HG03354 (cell line): ENCODE results near the gene SLF2.

Experiments
- ATAC-seq: cut with Tn5 transposase; IDR thresholded peaks from one replicate; pipeline ENCODE4 v1.9.1; 2021; ENCODE audit warnings: mild to moderate bottlenecking; ENCODE audit not compliant: unreplicated experiment, poor library complexity, severe bottlenecking

The SLF2 gene

DNA sequence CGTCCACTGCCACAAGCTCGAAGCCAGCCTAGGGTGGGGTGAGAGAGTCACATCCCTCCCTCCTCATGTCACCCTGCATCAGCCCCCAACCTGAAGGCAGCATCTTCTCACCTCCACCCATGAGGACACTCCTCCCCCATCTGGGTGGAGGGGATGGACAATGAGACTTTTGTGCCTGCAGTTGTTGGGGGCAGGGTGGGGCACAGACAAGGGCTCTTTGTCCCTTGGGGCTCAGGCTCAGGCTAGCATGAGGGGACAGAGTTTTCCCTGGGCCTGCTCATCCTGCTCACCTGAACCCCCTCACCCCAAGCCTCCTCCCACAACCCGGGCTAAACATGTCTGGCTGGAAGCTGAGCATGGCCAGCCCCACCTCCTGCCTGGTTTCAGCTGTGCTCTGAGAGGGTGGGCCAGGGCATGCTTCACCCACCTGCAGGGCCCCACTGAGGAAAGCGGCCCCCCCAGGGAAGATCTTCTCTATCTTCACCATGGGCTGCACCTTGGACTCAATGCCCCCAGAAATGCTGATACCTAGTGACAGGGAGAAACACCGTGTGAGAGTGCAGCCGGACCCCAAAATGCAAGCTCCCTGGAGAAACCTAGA lies 96.2 kb downstream of the SLF2 start:
- ATAC-seq = no peak

- ATAC-seq = no peak
These were observed 97.6 kb downstream of the SLF2 start for GRCh38 chr10:101010329-101010728.

- ATAC-seq = no peak
These were observed 99.0 kb downstream of the SLF2 start for GRCh38 chr10:101011517-101012423.

DNA sequence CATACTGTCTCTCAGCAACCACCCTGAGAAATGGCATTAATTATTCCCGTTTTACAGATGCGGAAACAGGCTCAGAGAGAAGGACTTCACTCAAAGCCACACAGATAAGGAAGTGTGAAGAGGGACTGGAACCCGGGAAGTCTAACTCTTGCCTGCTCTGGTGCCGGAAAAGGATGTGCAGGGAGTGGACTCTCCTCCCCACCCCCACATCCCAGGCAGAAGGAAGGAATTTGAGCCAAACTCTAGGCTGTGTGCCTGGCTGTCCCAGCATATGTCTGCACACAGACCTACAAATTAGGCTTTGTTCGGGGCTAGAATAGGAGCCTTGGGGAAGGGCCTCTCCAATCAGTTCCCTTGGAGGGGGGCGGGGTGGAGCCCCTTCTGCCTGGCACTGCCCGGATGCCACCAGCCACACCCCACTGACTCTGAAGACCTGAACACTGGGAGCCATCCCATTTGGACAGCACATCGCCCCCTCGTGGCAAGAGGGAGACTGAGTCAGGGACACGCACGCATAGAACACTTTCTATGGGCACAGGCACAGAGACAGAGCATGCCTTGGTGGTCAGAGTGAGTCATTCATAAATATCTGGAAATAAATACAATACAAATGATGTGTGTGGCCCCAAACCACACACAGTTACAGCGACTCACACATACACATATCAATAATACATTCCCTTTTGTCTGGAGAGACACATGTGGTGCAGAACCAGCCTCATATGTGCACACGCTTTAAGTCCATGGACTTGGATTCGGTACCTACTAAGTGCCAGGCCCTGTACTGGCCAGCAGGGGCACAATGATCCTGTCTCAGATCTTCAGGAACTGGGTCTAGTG lies 100.0 kb downstream of the SLF2 start:
- peak; percentile 83 for ATAC-seq

- no peak for ATAC-seq
These were observed 100.6 kb downstream of the SLF2 start for GRCh38 chr10:101013365-101013825.

- ATAC-seq = no peak
These were observed 101.6 kb downstream of the SLF2 start for GRCh38 chr10:101014230-101014884.
